ENCODE data around the gene IQCE. TPM values are rescaled to one million over a fixed set of nuclear protein-coding genes. Genes with fewer than 3 reads are reported as not detected.
"Not testable (repeated sequence)": the region's sequence is repeated elsewhere in the genome, so short reads cannot be mapped to it uniquely, and the experiment has no call there.

Gene IQCE
- total RNA-seq, 2 experiments from 2014 or later, result 8.5 to 10.7 TPM

- Mint-ChIP-seq H3K27me3 (no peaks in the 10 kb centered on the region), H3K4me3 (peak overlapping the region; percentile 89), H3K27ac (no peak overlapping the region), H3K9me3 (no peaks in the 10 kb centered on the region), H3K36me3 (peaks cover 25% of the 10 kb centered on the region), H3K4me1 (ENCODE audit: low read depth) (peaks cover 38% of the 10 kb centered on the region)
- DNase-seq, result no peak
- POLR2A ChIA-PET, result interaction anchor here (0.6 to 1.3 kb wide), 3 partner anchors 10 to 343 kb away, joined by 3 read pairs; no protein-coding TSS in a partner anchor
- intact Hi-C loops (cut with micrococcal nuclease), result no loop called here
- CTCF ChIA-PET, result interaction anchor here (1.5 kb wide), 1 partner anchor 157 kb away, joined by 5 read pairs; no protein-coding TSS in a partner anchor
Observed at GRCh38 chr7:2553108-2553507, 5.7 kb upstream of the IQCE start.

- peak overlapping the region; percentile 72 for H3K27ac Mint-ChIP-seq
- peaks cover 40% of the 10 kb centered on the region for H3K4me1 Mint-ChIP-seq (ENCODE audit: low read depth)
- no peaks in the 10 kb centered on the region for H3K9me3 Mint-ChIP-seq
- intact Hi-C loops (cut with micrococcal nuclease), result loop anchor here (2.0 kb wide), 1 partner anchor 79 kb away; no protein-coding TSS in a partner anchor
- H3K27me3 Mint-ChIP-seq, result no peaks in the 10 kb centered on the region
- peaks cover 22% of the 10 kb centered on the region for H3K36me3 Mint-ChIP-seq
- CTCF ChIA-PET, result interaction anchor here (1.0 to 1.5 kb wide), 3 partner anchors 34 to 156 kb away, joined by 3 to 5 read pairs (median 3); no protein-coding TSS in a partner anchor
- no peak for DNase-seq
- POLR2A ChIA-PET, result interaction anchor here (0.6 to 1.3 kb wide), 2 partner anchors 11 to 24 kb away, joined by 3 read pairs; no protein-coding TSS in a partner anchor
- H3K4me3 Mint-ChIP-seq, result peak overlapping the region; percentile 89
Observed at GRCh38 chr7:2553831-2554581, 4.8 kb upstream of the IQCE start.

GRCh38 chr7:2554661-2555111, 4.1 kb upstream of the IQCE start:
- DNase-seq, result no peak
- H3K27me3 Mint-ChIP-seq, result no peaks in the 10 kb centered on the region
- H3K4me1 Mint-ChIP-seq (ENCODE audit: low read depth), result peaks cover 35% of the 10 kb centered on the region
- H3K9me3 Mint-ChIP-seq, result no peaks in the 10 kb centered on the region
- peak overlapping the region; percentile 72 for H3K27ac Mint-ChIP-seq
- ChIA-PET POLR2A (interaction anchor here (1.3 to 1.4 kb wide), 2 partner anchors 11 to 24 kb away, joined by 3 to 6 read pairs; no protein-coding TSS in a partner anchor), CTCF (interaction anchor here (1.0 to 1.5 kb wide), 3 partner anchors 34 to 155 kb away, joined by 3 to 5 read pairs (median 3); no protein-coding TSS in a partner anchor)
- intact Hi-C loops (cut with micrococcal nuclease), result loop anchor here (1.0 to 5.0 kb wide), 4 partner anchors 24 to 288 kb away; partner anchors contain the start of genes GNA12 and GRIFIN
- peaks cover 17% of the 10 kb centered on the region for H3K36me3 Mint-ChIP-seq
- H3K4me3 Mint-ChIP-seq, result peak overlapping the region; percentile 89

- Mint-ChIP-seq H3K9me3 (no peaks in the 10 kb centered on the region), H3K36me3 (peaks cover 16% of the 10 kb centered on the region), H3K27me3 (no peaks in the 10 kb centered on the region), H3K4me3 (peak within 1 kb of the TSS; percentile 89), H3K27ac (peak within 1 kb of the TSS; percentile 91), H3K4me1 (ENCODE audit: low read depth) (peaks cover 40% of the 10 kb centered on the region)
- ChIA-PET CTCF (interaction anchor here (0.6 to 1.0 kb wide), 2 partner anchors 35 to 140 kb away, joined by 3 read pairs; no protein-coding TSS in a partner anchor), POLR2A (interaction anchor here (0.9 to 1.4 kb wide), 2 partner anchors 25 to 35 kb away, joined by 3 to 6 read pairs; no protein-coding TSS in a partner anchor)
- DNase-seq, result peak; percentile 97
- intact Hi-C loops (cut with micrococcal nuclease), result loop anchor here (1.0 to 5.0 kb wide), 4 partner anchors 25 to 287 kb away; partner anchors contain the start of genes GNA12 and GRIFIN
Observed at GRCh38 chr7:2555121-2556052, 3.4 kb upstream of the IQCE start, which contains the start of gene BRAT1. BRAT1 (minus strand) TSS chr7:2555524; CDS start chr7:2554431, 1,093 bp downstream.

GRCh38 chr7:2559283-2559950, 638 bp downstream of the IQCE start:
- Mint-ChIP-seq H3K27ac (no peak overlapping the region), H3K27me3 (no peaks in the 10 kb centered on the region), H3K4me1 (ENCODE audit: low read depth) (peaks cover 17% of the 10 kb centered on the region), H3K4me3 (peak overlapping the region; percentile 77), H3K9me3 (no peaks in the 10 kb centered on the region), H3K36me3 (no peaks in the 10 kb centered on the region)
- peak; percentile 53 for DNase-seq
- CTCF ChIA-PET, result interaction anchor here (0.7 to 2.4 kb wide), 4 partner anchors 36 to 151 kb away, joined by 3 to 9 read pairs (median 4); no protein-coding TSS in a partner anchor
- POLR2A ChIA-PET, result interaction anchor here (0.9 to 1.3 kb wide), 2 partner anchors 51 to 151 kb away, joined by 3 read pairs; no protein-coding TSS in a partner anchor
- intact Hi-C loops (cut with micrococcal nuclease), result loop anchor here (5.0 kb wide), 2 partner anchors 82 to 283 kb away; partner anchors contain the start of genes GNA12 and GRIFIN

- H3K4me3 Mint-ChIP-seq; POLR2A ChIA-PET; H3K27ac Mint-ChIP-seq; H3K27me3 Mint-ChIP-seq; H3K9me3 Mint-ChIP-seq; DNase-seq; intact Hi-C loops (cut with micrococcal nuclease); H3K36me3 Mint-ChIP-seq: not testable (repeated sequence)
- CTCF ChIA-PET, result interaction anchor here (1.1 kb wide), 1 partner anchor 146 kb away, joined by 3 read pairs; no protein-coding TSS in a partner anchor
- H3K4me1 Mint-ChIP-seq (ENCODE audit: low read depth), result peaks cover 16% of the 10 kb centered on the region
Observed at GRCh38 chr7:2563955-2564354, 5.2 kb downstream of the IQCE start.

- Mint-ChIP-seq H3K4me1 (ENCODE audit: low read depth) (peaks cover 12% of the 10 kb centered on the region), H3K27me3 (no peaks in the 10 kb centered on the region), H3K27ac (no peak overlapping the region), H3K4me3 (no peak overlapping the region), H3K36me3 (no peaks in the 10 kb centered on the region), H3K9me3 (no peaks in the 10 kb centered on the region)
- POLR2A ChIA-PET, result no interaction called here
- intact Hi-C loops (cut with micrococcal nuclease), result no loop called here
- CTCF ChIA-PET, result no interaction called here
- DNase-seq, result no peak
Observed at GRCh38 chr7:2564970-2565540, 6.3 kb downstream of the IQCE start.

- Mint-ChIP-seq H3K9me3 (no peaks in the 10 kb centered on the region), H3K27ac (peak overlapping the region; percentile 64), H3K36me3 (no peaks in the 10 kb centered on the region), H3K27me3 (no peaks in the 10 kb centered on the region), H3K4me1 (ENCODE audit: low read depth) (peaks cover 10% of the 10 kb centered on the region), H3K4me3 (peak overlapping the region; percentile 28)
- CTCF ChIA-PET, result interaction anchor here (0.7 kb wide), 1 partner anchor 65 kb away, joined by 3 read pairs; the partner anchor contains the start of gene TTYH3
- POLR2A ChIA-PET, result interaction anchor here (0.6 kb wide), 1 partner anchor 138 kb away, joined by 7 read pairs; no protein-coding TSS in a partner anchor
- DNase-seq, result peak; percentile 28
- intact Hi-C loops (cut with micrococcal nuclease), result no loop called here
Observed at GRCh38 chr7:2566348-2566889, 7.6 kb downstream of the IQCE start.

GRCh38 chr7:2566890-2567678, 8.3 kb downstream of the IQCE start:
- H3K36me3 Mint-ChIP-seq, result no peaks in the 10 kb centered on the region
- POLR2A ChIA-PET, result no interaction called here
- H3K9me3 Mint-ChIP-seq, result no peaks in the 10 kb centered on the region
- CTCF ChIA-PET, result interaction anchor here (0.6 to 1.8 kb wide), 5 partner anchors 41 to 143 kb away, joined by 3 to 5 read pairs (median 3); partner anchors contain the start of gene TTYH3
- H3K4me1 Mint-ChIP-seq (ENCODE audit: low read depth), result peaks cover 12% of the 10 kb centered on the region
- peak overlapping the region; percentile 64 for H3K27ac Mint-ChIP-seq
- peak; percentile 77 for DNase-seq
- intact Hi-C loops (cut with micrococcal nuclease), result no loop called here
- no peaks in the 10 kb centered on the region for H3K27me3 Mint-ChIP-seq
- H3K4me3 Mint-ChIP-seq, result peak overlapping the region; percentile 28
